MM.1S (cell line): ENCODE data around the gene APOBEC3B.
"Not testable (repeated sequence)": the region's sequence is repeated elsewhere in the genome, so short reads cannot be mapped to it uniquely, and the experiment has no call there.

Experiments
- DNase-seq: peaks from one replicate; pipeline ENCODE4 v3.0.0-alpha.2; 2015
- H2AFZ ChIP-seq: fragments of 300-600 bp; sonication (generic); 2 replicates; pipeline ENCODE4 v1.6.0; 2016; ENCODE audit warnings: antibody characterized with exemption, low read length
- H3F3A ChIP-seq: fragments of 300-600 bp; sonication (generic); 2 replicates; pipeline ENCODE4 v1.6.1; 2016; ENCODE audit warnings: mild to moderate bottlenecking, antibody characterized with exemption, low read length, moderate library complexity, mixed read lengths; ENCODE audit not compliant: insufficient read depth
- H3K27ac ChIP-seq: fragments of 300-600 bp; sonication (generic); 2 replicates; pipeline ENCODE4 v1.5.1; 2016; ENCODE audit warnings: mild to moderate bottlenecking, low read length
- H3K27me3 ChIP-seq: fragments of 300-600 bp; sonication (generic); replicated peaks from 2 replicates; pipeline ENCODE4 v1.6.0; 2016; ENCODE audit warnings: low read length; ENCODE audit not compliant: insufficient read depth
- H3K36me3 ChIP-seq: fragments of 300-600 bp; sonication (generic); replicated peaks from 2 replicates; pipeline ENCODE4 v1.6.1; 2016; ENCODE audit warnings: mild to moderate bottlenecking, low read length, mixed read lengths; ENCODE audit not compliant: insufficient read depth
- H3K4me1 ChIP-seq: fragments of 300-600 bp; sonication (generic); 2 replicates; pipeline ENCODE4 v1.6.1; 2016; ENCODE audit warnings: low read length, mixed read lengths
- H3K4me2 ChIP-seq: fragments of 300-600 bp; sonication (generic); 2 replicates; pipeline ENCODE4 v1.6.0; 2016; ENCODE audit warnings: low read depth, low read length
- H3K4me3 ChIP-seq: fragments of 300-600 bp; sonication (generic); 2 replicates; pipeline ENCODE4 v1.5.1; 2016; ENCODE audit warnings: low read length, mixed read lengths
- H3K79me2 ChIP-seq: fragments of 300-600 bp; sonication (generic); 2 replicates; pipeline ENCODE4 v1.6.1; 2016; ENCODE audit warnings: mixed run types, low read length, mixed read lengths
- H3K9ac ChIP-seq: fragments of 300-600 bp; sonication (generic); 2 replicates; pipeline ENCODE4 v1.6.1; 2016; ENCODE audit warnings: low read length, mixed read lengths
- H3K9me2 ChIP-seq: fragments of 300-600 bp; sonication (generic); replicated peaks from 2 replicates; pipeline ENCODE4 v1.6.1; 2016; ENCODE audit warnings: mild to moderate bottlenecking, low read length, mixed read lengths; ENCODE audit not compliant: insufficient read depth
- H3K9me3 ChIP-seq: fragments of 300-600 bp; sonication (generic); replicated peaks from 2 replicates; pipeline ENCODE4 v1.6.1; 2016; ENCODE audit warnings: mild to moderate bottlenecking, low read length, mixed read lengths; ENCODE audit not compliant: insufficient read depth
- H4K20me1 ChIP-seq: fragments of 300-600 bp; sonication (generic); 2 replicates; pipeline ENCODE4 v1.6.1; 2016; ENCODE audit warnings: mild to moderate bottlenecking, low read length, moderate library complexity, mixed read lengths; ENCODE audit not compliant: insufficient read depth
- EZH2 ChIP-seq: fragments of 300-600 bp; sonication (generic); optimal IDR thresholded peaks from 2 replicates; pipeline ENCODE3; 2017; ENCODE audit warnings: low read depth, mild to moderate bottlenecking, antibody characterized with exemption, low read length, mixed read lengths
- EZH2phosphoT487 ChIP-seq: fragments of 300-600 bp; sonication (generic); IDR thresholded peaks from 2 replicates; pipeline ENCODE4 v1.6.1; 2018; ENCODE audit warnings: antibody characterized with exemption, low read length

APOBEC3B gene

GRCh38 chr22:39040538-39041296 lies 58.6 kb downstream of the APOBEC3B start, which contains the start of gene APOBEC3F:
Gene APOBEC3F, plus strand, starts transcription at chr22:39040864. Its CDS starts 97 bp downstream, at chr22:39040961.
- not testable (repeated sequence) for H2AFZ ChIP-seq, H3K4me1 ChIP-seq, H3K27me3 ChIP-seq, H3K9me2 ChIP-seq, H3K36me3 ChIP-seq, H3K9me3 ChIP-seq, H4K20me1 ChIP-seq
- peak; percentile 60 for DNase-seq
- H3K27ac ChIP-seq = peak within 1 kb of the TSS; percentile 83; the same call in 1 of the 2 replicates
- H3K9ac ChIP-seq = peak within 1 kb of the TSS; percentile 73
- H3K79me2 ChIP-seq = peaks cover 20% of the 10 kb centered on the region
- H3K4me3 ChIP-seq = peak within 1 kb of the TSS; percentile 90
- H3F3A ChIP-seq = peaks cover 14% of the 10 kb centered on the region
- H3K4me2 ChIP-seq = peak within 1 kb of the TSS; percentile 91

- Histone ChIP-seq H3K9ac (peak overlapping the region; percentile 73; the same call in 1 of the 2 replicates), H4K20me1 (no peaks in the 10 kb centered on the region), H3K79me2 (peaks cover 20% of the 10 kb centered on the region), H3K27me3 (no peaks in the 10 kb centered on the region), H3K4me2 (peak overlapping the region; percentile 91; the same call in 1 of the 2 replicates), H2AFZ (no peak overlapping the region), H3K4me3 (peak overlapping the region; percentile 90), H3F3A (peaks cover 13% of the 10 kb centered on the region), H3K36me3 (no peaks in the 10 kb centered on the region), H3K27ac (no peak overlapping the region), H3K9me2 (no peaks in the 10 kb centered on the region), H3K9me3 (no peaks in the 10 kb centered on the region), H3K4me1 (peaks cover 4% of the 10 kb centered on the region; the same call in 1 of the 2 replicates)
- no peak for TF ChIP-seq EZH2phosphoT487
- no peak for TF ChIP-seq EZH2
- no peak for DNase-seq
These were observed 59.8 kb downstream of the APOBEC3B start for GRCh38 chr22:39041908-39042307.
